GM23338 (cell line): Measurements from ENCODE around the gene MEGF11.

Experiments
- CREB1 ChIP-seq: fragments of 250-450 bp; sonication (Bioruptor Pico); IDR thresholded peaks from 2 replicates; pipeline ENCODE4 v1.5.0; 2020; ENCODE audit warnings: low read depth, mild to moderate bottlenecking, moderate library complexity
- EZH2 ChIP-seq: fragments of 200-600 bp; sonication (generic); IDR thresholded peaks from one replicate; pipeline ENCODE4 v1.8.0; 2017; ENCODE audit warnings: antibody characterized with exemption, mild to moderate bottlenecking, low read depth; ENCODE audit not compliant: unreplicated experiment
- EZH2phosphoT487 ChIP-seq: fragments of 200-600 bp; sonication (generic); IDR thresholded peaks from one replicate; pipeline ENCODE4 v1.8.1; 2018; ENCODE audit warnings: antibody characterized with exemption; ENCODE audit not compliant: unreplicated experiment
- JUNB ChIP-seq: IDR thresholded peaks from one replicate; pipeline ENCODE4 v1.6.1; 2016; ENCODE audit warnings: antibody characterized with exemption; ENCODE audit not compliant: unreplicated experiment
- NANOG ChIP-seq: IDR thresholded peaks from 2 replicates; pipeline ENCODE4 v1.6.1; 2016; ENCODE audit warnings: antibody characterized with exemption, borderline replicate concordance
- POLR2AphosphoS5 ChIP-seq: IDR thresholded peaks from 2 replicates; pipeline ENCODE4 v1.6.1; 2016; ENCODE audit warnings: antibody characterized with exemption, low read depth
- STAT1 ChIP-seq: IDR thresholded peaks from one replicate; pipeline ENCODE4 v1.6.1; 2016; ENCODE audit warnings: antibody characterized with exemption; ENCODE audit not compliant: unreplicated experiment
- ZNF114 ChIP-seq: fragments of 250-450 bp; sonication (Bioruptor Pico); IDR thresholded peaks from 2 replicates; pipeline ENCODE4 v1.5.0; 2020; ENCODE audit warnings: mild to moderate bottlenecking, moderate library complexity
- ZNF331 ChIP-seq: fragments of 250-450 bp; sonication (Bioruptor Pico); IDR thresholded peaks from 2 replicates; pipeline ENCODE4 v1.5.0; 2020; ENCODE audit warnings: low read depth, mild to moderate bottlenecking, moderate library complexity
- TF ChIP-seq, protein P1 (sequence below), 2 experiments: fragments of 200-600 bp in 1 of 2; sonication (generic) in 1 of 2; conservative IDR thresholded peaks; 2 replicates each; pipeline versions ENCODE4 v1.5.1 to v1.6.1; 2016 to 2017; ENCODE audit warnings: antibody characterized with exemption in 2 of 2, low read depth in 2 of 2, mild to moderate bottlenecking in 2 of 2, moderate library complexity in 1 of 2
- TF ChIP-seq, protein P2 (sequence below): IDR thresholded peaks from one replicate; pipeline ENCODE4 v1.6.1; 2018; ENCODE audit warnings: antibody characterized with exemption; ENCODE audit not compliant: unreplicated experiment
- TF ChIP-seq, protein P3 (sequence below): IDR thresholded peaks from 2 replicates; pipeline ENCODE4 v1.6.1; 2016; ENCODE audit warnings: antibody characterized with exemption
- TF ChIP-seq, protein P4 (sequence below): fragments of 250-450 bp; sonication (Bioruptor Pico); IDR thresholded peaks from 2 replicates; pipeline ENCODE4 v1.5.0; 2020; ENCODE audit warnings: mild to moderate bottlenecking, moderate library complexity

DNA sequence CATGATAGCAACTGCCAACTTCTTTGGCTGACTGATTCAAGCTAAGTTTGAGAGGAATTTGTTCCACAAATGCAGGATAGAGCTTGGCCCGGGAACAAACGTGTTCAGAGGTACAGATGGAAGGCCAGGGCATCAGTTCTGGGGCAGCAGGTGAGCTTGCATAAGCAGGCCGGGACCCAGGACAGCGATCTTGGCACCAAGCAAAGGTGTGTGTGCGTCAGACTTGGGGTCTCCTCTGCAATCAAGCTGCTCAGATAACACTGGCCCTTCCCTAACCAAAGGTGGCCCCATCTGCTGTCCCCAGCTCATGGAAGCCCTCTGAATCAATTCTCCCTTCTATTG lies 155.6 kb downstream of the MEGF11 start:
- TF ChIP-seq, protein P1, sequence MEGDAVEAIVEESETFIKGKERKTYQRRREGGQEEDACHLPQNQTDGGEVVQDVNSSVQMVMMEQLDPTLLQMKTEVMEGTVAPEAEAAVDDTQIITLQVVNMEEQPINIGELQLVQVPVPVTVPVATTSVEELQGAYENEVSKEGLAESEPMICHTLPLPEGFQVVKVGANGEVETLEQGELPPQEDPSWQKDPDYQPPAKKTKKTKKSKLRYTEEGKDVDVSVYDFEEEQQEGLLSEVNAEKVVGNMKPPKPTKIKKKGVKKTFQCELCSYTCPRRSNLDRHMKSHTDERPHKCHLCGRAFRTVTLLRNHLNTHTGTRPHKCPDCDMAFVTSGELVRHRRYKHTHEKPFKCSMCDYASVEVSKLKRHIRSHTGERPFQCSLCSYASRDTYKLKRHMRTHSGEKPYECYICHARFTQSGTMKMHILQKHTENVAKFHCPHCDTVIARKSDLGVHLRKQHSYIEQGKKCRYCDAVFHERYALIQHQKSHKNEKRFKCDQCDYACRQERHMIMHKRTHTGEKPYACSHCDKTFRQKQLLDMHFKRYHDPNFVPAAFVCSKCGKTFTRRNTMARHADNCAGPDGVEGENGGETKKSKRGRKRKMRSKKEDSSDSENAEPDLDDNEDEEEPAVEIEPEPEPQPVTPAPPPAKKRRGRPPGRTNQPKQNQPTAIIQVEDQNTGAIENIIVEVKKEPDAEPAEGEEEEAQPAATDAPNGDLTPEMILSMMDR (conservative IDR thresholded peaks at IDR 0.05; ENCODE audit: low read depth in 2 of 2): no peak
- TF ChIP-seq POLR2AphosphoS5 (no peak), EZH2 (no peak), EZH2phosphoT487 (no peak), CREB1 (CRISPR knock-in tag) (no peak), STAT1 (no peak), ZNF114 (CRISPR knock-in tag) (no peak), JUNB (no peak), NANOG (no peak), ZNF331 (CRISPR knock-in tag) (no peak)
- TF ChIP-seq, protein P2, sequence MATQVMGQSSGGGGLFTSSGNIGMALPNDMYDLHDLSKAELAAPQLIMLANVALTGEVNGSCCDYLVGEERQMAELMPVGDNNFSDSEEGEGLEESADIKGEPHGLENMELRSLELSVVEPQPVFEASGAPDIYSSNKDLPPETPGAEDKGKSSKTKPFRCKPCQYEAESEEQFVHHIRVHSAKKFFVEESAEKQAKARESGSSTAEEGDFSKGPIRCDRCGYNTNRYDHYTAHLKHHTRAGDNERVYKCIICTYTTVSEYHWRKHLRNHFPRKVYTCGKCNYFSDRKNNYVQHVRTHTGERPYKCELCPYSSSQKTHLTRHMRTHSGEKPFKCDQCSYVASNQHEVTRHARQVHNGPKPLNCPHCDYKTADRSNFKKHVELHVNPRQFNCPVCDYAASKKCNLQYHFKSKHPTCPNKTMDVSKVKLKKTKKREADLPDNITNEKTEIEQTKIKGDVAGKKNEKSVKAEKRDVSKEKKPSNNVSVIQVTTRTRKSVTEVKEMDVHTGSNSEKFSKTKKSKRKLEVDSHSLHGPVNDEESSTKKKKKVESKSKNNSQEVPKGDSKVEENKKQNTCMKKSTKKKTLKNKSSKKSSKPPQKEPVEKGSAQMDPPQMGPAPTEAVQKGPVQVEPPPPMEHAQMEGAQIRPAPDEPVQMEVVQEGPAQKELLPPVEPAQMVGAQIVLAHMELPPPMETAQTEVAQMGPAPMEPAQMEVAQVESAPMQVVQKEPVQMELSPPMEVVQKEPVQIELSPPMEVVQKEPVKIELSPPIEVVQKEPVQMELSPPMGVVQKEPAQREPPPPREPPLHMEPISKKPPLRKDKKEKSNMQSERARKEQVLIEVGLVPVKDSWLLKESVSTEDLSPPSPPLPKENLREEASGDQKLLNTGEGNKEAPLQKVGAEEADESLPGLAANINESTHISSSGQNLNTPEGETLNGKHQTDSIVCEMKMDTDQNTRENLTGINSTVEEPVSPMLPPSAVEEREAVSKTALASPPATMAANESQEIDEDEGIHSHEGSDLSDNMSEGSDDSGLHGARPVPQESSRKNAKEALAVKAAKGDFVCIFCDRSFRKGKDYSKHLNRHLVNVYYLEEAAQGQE: no peak
- TF ChIP-seq, protein P3, sequence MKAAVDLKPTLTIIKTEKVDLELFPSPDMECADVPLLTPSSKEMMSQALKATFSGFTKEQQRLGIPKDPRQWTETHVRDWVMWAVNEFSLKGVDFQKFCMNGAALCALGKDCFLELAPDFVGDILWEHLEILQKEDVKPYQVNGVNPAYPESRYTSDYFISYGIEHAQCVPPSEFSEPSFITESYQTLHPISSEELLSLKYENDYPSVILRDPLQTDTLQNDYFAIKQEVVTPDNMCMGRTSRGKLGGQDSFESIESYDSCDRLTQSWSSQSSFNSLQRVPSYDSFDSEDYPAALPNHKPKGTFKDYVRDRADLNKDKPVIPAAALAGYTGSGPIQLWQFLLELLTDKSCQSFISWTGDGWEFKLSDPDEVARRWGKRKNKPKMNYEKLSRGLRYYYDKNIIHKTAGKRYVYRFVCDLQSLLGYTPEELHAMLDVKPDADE: no peak
- TF ChIP-seq, protein P4, sequence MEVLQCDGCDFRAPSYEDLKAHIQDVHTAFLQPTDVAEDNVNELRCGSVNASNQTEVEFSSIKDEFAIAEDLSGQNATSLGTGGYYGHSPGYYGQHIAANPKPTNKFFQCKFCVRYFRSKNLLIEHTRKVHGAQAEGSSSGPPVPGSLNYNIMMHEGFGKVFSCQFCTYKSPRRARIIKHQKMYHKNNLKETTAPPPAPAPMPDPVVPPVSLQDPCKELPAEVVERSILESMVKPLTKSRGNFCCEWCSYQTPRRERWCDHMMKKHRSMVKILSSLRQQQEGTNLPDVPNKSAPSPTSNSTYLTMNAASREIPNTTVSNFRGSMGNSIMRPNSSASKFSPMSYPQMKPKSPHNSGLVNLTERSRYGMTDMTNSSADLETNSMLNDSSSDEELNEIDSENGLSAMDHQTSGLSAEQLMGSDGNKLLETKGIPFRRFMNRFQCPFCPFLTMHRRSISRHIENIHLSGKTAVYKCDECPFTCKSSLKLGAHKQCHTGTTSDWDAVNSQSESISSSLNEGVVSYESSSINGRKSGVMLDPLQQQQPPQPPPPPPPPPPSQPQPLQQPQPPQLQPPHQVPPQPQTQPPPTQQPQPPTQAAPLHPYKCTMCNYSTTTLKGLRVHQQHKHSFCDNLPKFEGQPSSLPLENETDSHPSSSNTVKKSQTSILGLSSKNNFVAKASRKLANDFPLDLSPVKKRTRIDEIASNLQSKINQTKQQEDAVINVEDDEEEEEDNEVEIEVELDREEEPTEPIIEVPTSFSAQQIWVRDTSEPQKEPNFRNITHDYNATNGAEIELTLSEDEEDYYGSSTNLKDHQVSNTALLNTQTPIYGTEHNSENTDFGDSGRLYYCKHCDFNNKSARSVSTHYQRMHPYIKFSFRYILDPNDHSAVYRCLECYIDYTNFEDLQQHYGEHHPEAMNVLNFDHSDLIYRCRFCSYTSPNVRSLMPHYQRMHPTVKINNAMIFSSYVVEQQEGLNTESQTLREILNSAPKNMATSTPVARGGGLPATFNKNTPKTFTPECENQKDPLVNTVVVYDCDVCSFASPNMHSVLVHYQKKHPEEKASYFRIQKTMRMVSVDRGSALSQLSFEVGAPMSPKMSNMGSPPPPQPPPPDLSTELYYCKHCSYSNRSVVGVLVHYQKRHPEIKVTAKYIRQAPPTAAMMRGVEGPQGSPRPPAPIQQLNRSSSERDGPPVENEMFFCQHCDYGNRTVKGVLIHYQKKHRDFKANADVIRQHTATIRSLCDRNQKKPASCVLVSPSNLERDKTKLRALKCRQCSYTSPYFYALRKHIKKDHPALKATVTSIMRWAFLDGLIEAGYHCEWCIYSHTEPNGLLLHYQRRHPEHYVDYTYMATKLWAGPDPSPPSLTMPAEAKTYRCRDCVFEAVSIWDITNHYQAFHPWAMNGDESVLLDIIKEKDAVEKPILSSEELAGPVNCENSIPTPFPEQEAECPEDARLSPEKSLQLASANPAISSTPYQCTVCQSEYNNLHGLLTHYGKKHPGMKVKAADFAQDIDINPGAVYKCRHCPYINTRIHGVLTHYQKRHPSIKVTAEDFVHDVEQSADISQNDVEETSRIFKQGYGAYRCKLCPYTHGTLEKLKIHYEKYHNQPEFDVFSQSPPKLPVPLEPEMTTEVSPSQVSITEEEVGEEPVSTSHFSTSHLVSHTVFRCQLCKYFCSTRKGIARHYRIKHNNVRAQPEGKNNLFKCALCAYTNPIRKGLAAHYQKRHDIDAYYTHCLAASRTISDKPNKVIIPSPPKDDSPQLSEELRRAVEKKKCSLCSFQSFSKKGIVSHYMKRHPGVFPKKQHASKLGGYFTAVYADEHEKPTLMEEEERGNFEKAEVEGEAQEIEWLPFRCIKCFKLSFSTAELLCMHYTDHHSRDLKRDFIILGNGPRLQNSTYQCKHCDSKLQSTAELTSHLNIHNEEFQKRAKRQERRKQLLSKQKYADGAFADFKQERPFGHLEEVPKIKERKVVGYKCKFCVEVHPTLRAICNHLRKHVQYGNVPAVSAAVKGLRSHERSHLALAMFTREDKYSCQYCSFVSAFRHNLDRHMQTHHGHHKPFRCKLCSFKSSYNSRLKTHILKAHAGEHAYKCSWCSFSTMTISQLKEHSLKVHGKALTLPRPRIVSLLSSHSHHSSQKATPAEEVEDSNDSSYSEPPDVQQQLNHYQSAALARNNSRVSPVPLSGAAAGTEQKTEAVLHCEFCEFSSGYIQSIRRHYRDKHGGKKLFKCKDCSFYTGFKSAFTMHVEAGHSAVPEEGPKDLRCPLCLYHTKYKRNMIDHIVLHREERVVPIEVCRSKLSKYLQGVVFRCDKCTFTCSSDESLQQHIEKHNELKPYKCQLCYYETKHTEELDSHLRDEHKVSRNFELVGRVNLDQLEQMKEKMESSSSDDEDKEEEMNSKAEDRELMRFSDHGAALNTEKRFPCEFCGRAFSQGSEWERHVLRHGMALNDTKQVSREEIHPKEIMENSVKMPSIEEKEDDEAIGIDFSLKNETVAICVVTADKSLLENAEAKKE (CRISPR knock-in tag): no peak
